ENCODE measurements around the gene FXR2. TPM values are rescaled to one million over a fixed set of nuclear protein-coding genes. Genes with fewer than 3 reads are reported as not detected.

The FXR2 gene
- total RNA-seq, 4 donors from 2014 or later, result 6.2 to 37.8 (median 20.1) TPM

DNA sequence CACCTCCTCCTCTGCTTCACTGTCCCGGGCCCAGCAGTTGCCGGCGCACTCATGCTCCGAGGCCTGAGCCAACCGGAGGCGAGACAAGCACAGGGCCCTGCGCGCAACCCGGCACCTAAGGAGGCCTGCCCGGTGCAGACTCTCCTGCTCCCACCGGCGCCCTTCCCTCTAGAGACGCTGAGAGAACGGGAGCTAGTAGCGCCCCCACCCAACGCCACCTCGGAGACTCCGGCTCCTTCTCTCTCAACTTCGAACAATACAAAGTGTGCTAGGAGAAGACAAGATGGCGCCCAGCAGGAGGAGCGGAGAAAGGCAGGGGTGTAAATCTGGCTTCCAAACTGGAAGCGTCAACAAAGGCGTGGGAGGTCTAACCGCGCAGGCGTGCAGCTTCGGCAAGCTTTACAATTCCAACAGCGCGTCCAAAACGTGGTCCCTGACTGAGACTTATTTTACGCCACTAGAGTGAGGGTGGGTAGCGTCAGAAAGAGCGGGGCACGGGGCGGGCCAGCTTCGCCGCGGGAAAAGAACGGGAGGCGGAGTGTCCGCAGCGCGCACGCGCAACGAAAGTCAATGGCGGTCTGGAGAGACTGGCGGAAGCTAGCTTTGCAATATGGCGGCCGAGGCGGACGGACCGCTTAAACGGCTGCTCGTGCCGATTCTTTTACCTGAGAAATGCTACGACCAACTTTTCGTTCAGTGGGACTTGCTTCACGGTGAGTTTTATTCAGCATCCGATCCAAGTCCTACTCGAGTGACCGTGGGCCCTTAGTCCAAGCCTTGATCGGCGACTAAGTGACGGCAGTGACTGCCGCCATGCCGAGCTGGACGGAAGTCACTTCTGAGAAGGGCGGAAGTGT lies 31.2 kb downstream of the FXR2 start, which contains the start of gene MPDU1:
TSS of gene MPDU1 (plus strand) at position 600 of the 857 bp plus-strand sequence. CDS start at position 611, 11 bp downstream.
- H3K27ac ChIP-seq, result peak within 1 kb of the TSS; percentile 96
- H3K4me1 ChIP-seq, result peaks cover 7% of the 10 kb centered on the region in 2 donors

DNA sequence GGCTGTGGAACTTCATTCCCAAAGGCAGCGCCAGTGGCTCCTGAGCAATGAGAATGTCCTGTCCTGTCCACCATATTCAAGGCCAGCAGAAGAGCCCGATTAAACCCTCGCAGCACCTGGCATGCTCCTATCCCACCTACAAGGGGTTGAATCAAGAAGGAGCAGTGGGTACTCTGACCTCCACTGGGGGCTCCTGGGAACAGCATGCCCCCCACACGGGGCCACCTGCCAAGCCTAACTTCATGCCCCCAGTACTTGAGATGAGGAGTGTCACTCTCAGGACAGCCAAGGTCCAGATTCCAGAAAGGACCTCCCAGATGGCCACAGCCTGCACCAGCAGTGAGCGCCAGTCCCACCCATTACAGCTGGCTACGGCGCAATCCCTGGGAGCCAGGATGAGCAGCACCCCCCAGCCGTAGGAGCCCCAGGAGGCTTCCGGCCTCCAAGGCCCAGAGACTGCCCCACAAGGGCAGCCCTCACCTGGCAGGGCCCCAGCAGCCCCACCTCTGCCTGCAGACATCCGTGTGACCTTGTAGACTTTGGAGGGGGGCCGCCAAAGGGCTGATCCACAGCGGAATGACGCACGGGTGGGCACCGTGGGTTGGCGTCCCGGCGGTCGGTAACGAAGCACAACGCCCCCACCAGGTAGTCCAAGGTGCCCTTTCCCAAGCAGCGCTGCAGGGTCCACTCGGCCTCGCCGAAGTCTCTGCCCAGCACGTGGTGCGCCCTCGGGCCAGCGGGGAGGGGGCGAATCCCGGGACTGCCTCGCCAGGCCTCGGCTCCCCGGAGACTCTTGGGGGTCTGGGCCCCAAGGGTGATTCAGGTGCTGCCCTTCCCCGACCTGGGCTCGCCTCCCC lies 32.1 kb downstream of the FXR2 start:
- intact Hi-C loops (cut with DNase I; ENCODE audit: low total_unique reads), result loop anchor here (10.0 kb wide), 1 partner anchor 228 kb away; the partner anchor contains the start of genes KCTD11 and TMEM95
- H3K27ac ChIP-seq, result peak overlapping the region; percentile 96
- peak in 1 of 2 donors; percentile 49 for DNase-seq
- peak overlapping the region; percentile 64 to 66 for H3K4me3 ChIP-seq
- TF ChIP-seq, protein P1, sequence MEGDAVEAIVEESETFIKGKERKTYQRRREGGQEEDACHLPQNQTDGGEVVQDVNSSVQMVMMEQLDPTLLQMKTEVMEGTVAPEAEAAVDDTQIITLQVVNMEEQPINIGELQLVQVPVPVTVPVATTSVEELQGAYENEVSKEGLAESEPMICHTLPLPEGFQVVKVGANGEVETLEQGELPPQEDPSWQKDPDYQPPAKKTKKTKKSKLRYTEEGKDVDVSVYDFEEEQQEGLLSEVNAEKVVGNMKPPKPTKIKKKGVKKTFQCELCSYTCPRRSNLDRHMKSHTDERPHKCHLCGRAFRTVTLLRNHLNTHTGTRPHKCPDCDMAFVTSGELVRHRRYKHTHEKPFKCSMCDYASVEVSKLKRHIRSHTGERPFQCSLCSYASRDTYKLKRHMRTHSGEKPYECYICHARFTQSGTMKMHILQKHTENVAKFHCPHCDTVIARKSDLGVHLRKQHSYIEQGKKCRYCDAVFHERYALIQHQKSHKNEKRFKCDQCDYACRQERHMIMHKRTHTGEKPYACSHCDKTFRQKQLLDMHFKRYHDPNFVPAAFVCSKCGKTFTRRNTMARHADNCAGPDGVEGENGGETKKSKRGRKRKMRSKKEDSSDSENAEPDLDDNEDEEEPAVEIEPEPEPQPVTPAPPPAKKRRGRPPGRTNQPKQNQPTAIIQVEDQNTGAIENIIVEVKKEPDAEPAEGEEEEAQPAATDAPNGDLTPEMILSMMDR (IDR thresholded peaks at IDR 0.05), result no peak
- TF ChIP-seq POLR2A (IDR thresholded peaks at IDR 0.05), result no peak
- no peaks in the 10 kb centered on the region for H3K27me3 ChIP-seq
- H3K9me3 ChIP-seq, result no peaks in the 10 kb centered on the region
- H3K36me3 ChIP-seq, result no peaks in the 10 kb centered on the region
- peaks cover 7% of the 10 kb centered on the region in 2 donors for H3K4me1 ChIP-seq

More for the DNA sequence above, 31.2 kb downstream of the FXR2 start, which contains the start of gene MPDU1:
- H3K4me3 ChIP-seq, result peak within 1 kb of the TSS; percentile 64 to 66
- peak; percentile 97 to 98 for DNase-seq
- H3K27me3 ChIP-seq, result no peaks in the 10 kb centered on the region
- intact Hi-C loops (cut with DNase I; ENCODE audit: low total_unique reads), result loop anchor here (10.0 kb wide), 1 partner anchor 229 kb away; the partner anchor contains the start of genes KCTD11 and TMEM95
- H3K9me3 ChIP-seq, result no peaks in the 10 kb centered on the region
- H3K36me3 ChIP-seq, result no peaks in the 10 kb centered on the region
- peak; percentile 60 to 73 for TF ChIP-seq POLR2A (IDR thresholded peaks at IDR 0.05)
- TF ChIP-seq, protein P1 (IDR thresholded peaks at IDR 0.05), result peak in 2 of 4 experiments; percentile 18 to 27

DNA sequence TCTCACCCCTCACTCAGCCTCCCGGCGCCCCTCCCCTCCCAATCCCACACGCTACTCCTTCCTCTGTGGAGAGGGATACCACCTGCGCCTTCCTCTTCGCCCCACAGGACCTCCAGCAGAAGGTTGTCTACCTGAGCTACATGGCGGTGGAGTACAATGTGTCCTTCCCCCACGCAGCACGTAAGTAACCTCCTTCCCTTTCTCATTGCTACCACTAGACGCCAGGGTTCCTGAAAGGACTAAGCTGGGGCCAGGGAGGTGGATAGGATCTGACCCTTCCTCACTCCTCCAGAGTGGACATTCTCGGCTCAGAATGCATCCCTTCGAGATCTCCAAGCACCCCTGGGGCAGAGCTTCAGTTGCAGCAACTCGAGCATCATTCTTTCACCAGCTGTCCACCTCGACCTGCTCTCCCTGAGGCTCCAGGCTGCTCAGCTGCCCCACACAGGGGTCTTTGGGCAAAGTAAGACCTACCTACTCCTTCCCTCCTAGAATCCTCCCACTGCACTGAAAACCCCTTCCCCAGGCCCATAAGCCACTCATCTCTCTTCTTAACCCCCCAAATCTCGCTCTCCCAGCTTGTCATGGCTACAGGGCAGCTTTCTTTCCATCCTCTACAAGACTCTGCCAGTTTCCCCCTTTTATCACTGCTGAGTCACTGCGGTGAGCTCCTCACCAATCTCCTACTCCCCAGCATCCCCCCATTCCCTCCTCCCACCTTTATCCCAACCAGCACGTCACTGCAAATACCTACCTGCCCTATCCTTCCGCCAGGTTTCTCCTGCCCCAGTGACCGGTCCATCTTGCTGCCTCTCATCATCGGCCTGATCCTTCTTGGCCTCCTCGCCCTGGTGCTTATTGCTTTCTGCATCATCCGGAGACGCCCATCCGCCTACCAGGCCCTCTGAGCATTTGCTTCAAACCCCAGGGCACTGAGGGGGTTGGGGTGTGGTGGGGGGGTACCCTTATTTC lies 33.8 kb downstream of the FXR2 start:
- H3K9me3 ChIP-seq, result no peaks in the 10 kb centered on the region
- H3K36me3 ChIP-seq, result no peaks in the 10 kb centered on the region
- DNase-seq, result no peak
- H3K4me1 ChIP-seq, result peaks cover 7% of the 10 kb centered on the region in 2 donors
- H3K27me3 ChIP-seq, result no peaks in the 10 kb centered on the region
- intact Hi-C loops (cut with DNase I; ENCODE audit: low total_unique reads), result loop anchor here (10.0 kb wide), 1 partner anchor 226 kb away; the partner anchor contains the start of genes KCTD11 and TMEM95
- no peak overlapping the region for H3K4me3 ChIP-seq
- H3K27ac ChIP-seq, result peak overlapping the region; percentile 76 to 96
- TF ChIP-seq, protein P1 (IDR thresholded peaks at IDR 0.05), result no peak
- TF ChIP-seq POLR2A (IDR thresholded peaks at IDR 0.05), result no peak

DNA sequence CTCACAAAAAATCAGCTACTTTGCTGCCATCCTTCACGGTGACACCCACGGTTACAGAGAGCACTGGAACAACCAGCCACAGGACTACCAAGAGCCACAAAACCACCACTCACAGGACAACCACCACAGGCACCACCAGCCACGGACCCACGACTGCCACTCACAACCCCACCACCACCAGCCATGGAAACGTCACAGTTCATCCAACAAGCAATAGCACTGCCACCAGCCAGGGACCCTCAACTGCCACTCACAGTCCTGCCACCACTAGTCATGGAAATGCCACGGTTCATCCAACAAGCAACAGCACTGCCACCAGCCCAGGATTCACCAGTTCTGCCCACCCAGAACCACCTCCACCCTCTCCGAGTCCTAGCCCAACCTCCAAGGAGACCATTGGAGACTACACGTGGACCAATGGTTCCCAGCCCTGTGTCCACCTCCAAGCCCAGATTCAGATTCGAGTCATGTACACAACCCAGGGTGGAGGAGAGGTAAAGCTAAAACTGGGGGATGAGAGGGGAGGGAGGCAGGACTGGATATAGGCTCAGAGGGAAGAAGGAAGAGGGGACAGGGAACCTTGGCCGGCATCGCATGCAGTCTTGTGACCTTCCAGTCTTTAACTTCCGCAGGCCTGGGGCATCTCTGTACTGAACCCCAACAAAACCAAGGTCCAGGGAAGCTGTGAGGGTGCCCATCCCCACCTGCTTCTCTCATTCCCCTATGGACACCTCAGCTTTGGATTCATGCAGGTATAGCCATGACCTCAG lies 34.7 kb downstream of the FXR2 start:
- intact Hi-C loops (cut with DNase I; ENCODE audit: low total_unique reads), result loop anchor here (10.0 kb wide), 1 partner anchor 225 kb away; the partner anchor contains the start of genes KCTD11 and TMEM95
- no peak for DNase-seq
- TF ChIP-seq POLR2A (IDR thresholded peaks at IDR 0.05), result no peak
- TF ChIP-seq, protein P1 (IDR thresholded peaks at IDR 0.05), result no peak
- Histone ChIP-seq H3K9me3 (no peaks in the 10 kb centered on the region), H3K27me3 (no peaks in the 10 kb centered on the region), H3K4me3 (no peak overlapping the region), H3K36me3 (no peaks in the 10 kb centered on the region), H3K27ac (peak overlapping the region; percentile 76), H3K4me1 (peaks cover 7% of the 10 kb centered on the region in 2 donors)
